Gastrocnemius medialis (tissue), 4 donors: ENCODE results near the gene TINAGL1.

Experiments
- POLR2A ChIP-seq, 2 donors: fragments of 450-650 bp; IDR thresholded peaks; one replicate each; pipeline ENCODE4 v1.6.1; 2017; ENCODE audit warnings: antibody characterized with exemption in 2 of 2, mild to moderate bottlenecking in 2 of 2, moderate library complexity in 2 of 2
- TF ChIP-seq, protein P1 (sequence below), 5 experiments: fragments of 450-650 bp in 3 of 5; fragments of 200-600 bp in 2 of 5; sonication (generic) in 2 of 5; IDR thresholded peaks in 4 of 5; conservative IDR thresholded peaks in 1 of 5; 1 replicate in 4 of 5; 2 replicates in 1 of 5; pipeline ENCODE4 v1.5.1; 2016 to 2019; ENCODE audit warnings: antibody characterized with exemption in 5 of 5, mild to moderate bottlenecking in 3 of 5, moderate library complexity in 3 of 5

DNA sequence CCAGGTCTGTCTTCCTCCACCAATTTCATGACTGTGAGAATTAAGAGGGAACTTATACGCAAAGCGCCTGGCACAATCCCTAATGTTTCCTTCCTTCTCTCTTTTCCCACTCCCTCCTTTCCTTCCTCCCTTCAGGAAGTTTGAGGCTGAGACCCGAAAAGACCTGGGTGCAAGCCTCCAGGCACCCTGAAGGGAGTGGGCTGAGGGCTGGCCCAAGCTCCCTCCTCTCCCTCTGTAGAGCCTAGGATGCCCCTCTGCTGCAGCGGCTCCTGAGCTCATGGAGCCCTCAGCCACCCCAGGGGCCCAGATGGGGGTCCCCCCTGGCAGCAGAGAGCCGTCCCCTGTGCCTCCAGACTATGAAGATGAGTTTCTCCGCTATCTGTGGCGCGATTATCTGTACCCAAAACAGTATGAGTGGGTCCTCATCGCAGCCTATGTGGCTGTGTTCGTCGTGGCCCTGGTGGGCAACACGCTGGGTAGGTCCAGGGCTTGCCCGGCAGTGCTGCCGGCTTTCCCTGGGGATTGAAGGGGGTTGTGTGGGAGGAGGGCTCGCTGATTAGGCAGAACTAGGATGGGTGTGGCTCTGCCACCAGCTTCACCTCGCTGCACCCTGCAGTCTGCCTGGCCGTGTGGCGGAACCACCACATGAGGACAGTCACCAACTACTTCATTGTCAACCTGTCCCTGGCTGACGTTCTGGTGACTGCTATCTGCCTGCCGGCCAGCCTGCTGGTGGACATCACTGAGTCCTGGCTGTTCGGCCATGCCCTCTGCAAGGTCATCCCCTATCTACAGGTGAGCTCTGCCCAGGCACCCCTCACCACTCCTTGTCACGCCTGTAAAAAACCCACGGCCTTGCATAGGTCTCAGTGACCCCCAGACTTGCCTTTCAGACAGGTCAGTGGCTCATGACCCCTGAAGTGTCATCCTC is 42.9 kb downstream of the TINAGL1 start:
- TF ChIP-seq, protein P1, sequence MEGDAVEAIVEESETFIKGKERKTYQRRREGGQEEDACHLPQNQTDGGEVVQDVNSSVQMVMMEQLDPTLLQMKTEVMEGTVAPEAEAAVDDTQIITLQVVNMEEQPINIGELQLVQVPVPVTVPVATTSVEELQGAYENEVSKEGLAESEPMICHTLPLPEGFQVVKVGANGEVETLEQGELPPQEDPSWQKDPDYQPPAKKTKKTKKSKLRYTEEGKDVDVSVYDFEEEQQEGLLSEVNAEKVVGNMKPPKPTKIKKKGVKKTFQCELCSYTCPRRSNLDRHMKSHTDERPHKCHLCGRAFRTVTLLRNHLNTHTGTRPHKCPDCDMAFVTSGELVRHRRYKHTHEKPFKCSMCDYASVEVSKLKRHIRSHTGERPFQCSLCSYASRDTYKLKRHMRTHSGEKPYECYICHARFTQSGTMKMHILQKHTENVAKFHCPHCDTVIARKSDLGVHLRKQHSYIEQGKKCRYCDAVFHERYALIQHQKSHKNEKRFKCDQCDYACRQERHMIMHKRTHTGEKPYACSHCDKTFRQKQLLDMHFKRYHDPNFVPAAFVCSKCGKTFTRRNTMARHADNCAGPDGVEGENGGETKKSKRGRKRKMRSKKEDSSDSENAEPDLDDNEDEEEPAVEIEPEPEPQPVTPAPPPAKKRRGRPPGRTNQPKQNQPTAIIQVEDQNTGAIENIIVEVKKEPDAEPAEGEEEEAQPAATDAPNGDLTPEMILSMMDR (IDR thresholded peaks at IDR 0.05 in 4 of 5, conservative IDR thresholded peaks at IDR 0.05 in 1 of 5) = no peak
- TF ChIP-seq POLR2A (IDR thresholded peaks at IDR 0.05) = no peak
